H1 (cell line): ENCODE measurements around the gene THRB. TPM values are rescaled to one million over a fixed set of nuclear protein-coding genes. Genes with fewer than 3 reads are reported as not detected.

Source experiments
- CTCF ChIA-PET: fragments of 300-600 bp; sonication (Branson Sonifier 250); formaldehyde crosslinking; loops from one replicate; lab custom pipeline; 2021; ENCODE audit not compliant: partially characterized antibody; lab: Charles Lee
- POLR2A ChIA-PET: fragments of 300-600 bp; sonication (Branson Sonifier 250); formaldehyde crosslinking; loops from one replicate; lab custom pipeline; 2021; ENCODE audit warnings: inconsistent platforms; ENCODE audit not compliant: partially characterized antibody; lab: Charles Lee
- DNase-seq, 2 experiments: peaks; one replicate each; pipeline versions ENCODE4 v3.0.0 to v3.0.0-alpha.2; 2010 to 2022; ENCODE audit warnings: low spot score in 2 of 2, low read depth in 1 of 2, mixed read lengths in 1 of 2
- FAIRE-seq: peaks from 2 replicates; lab custom pipeline; 2011; peaks lifted over from hg19 to GRCh38; lab: Jason Lieb, UNC
- H2AFZ ChIP-seq: 2 replicates; pipeline ENCODE4 v1.8.1; 2012; ENCODE audit warnings: low read length, inconsistent platforms
- H2AK5ac ChIP-seq: 2 replicates; pipeline ENCODE4 v1.6.1; 2013; ENCODE audit warnings: low read depth, low read length
- H2BK120ac ChIP-seq: replicated peaks from 2 replicates; pipeline ENCODE3; 2013; ENCODE audit warnings: low read depth, low read length, inconsistent platforms
- H2BK12ac ChIP-seq: 2 replicates; pipeline ENCODE4 v1.6.1; 2013; ENCODE audit warnings: low read depth, low read length
- H2BK15ac ChIP-seq: 2 replicates; pipeline ENCODE4 v1.6.1; 2013; ENCODE audit warnings: low read length
- H2BK20ac ChIP-seq: 2 replicates; pipeline ENCODE4 v1.6.1; 2013; ENCODE audit warnings: low read length
- H2BK5ac ChIP-seq: 2 replicates; pipeline ENCODE4 v1.6.1; 2013; ENCODE audit warnings: low read depth, low read length
- H3K14ac ChIP-seq: 2 replicates; pipeline ENCODE4 v1.6.1; 2013; ENCODE audit warnings: inconsistent platforms; ENCODE audit not compliant: insufficient read length
- H3K18ac ChIP-seq: 2 replicates; pipeline ENCODE4 v1.6.1; 2013; ENCODE audit warnings: low read length; ENCODE audit errors: extremely low read depth
- H3K23ac ChIP-seq: 2 replicates; pipeline ENCODE4 v1.6.1; 2013; ENCODE audit warnings: inconsistent platforms; ENCODE audit not compliant: insufficient read length
- H3K23me2 ChIP-seq: 2 replicates; pipeline ENCODE4 v1.6.1; 2013; ENCODE audit warnings: low read depth, low read length
- H3K27ac ChIP-seq: 2 replicates; pipeline ENCODE4 v1.6.1; 2011; ENCODE audit warnings: low read depth, low read length, inconsistent platforms
- H3K27me3 ChIP-seq, 4 experiments: replicated peaks in 1 of 4; 1 replicate in 1 of 4; 2 replicates in 3 of 4; pipeline versions ENCODE4 v1.6.1 to v1.8.1; 2011 to 2013; ENCODE audit warnings: low read length in 3 of 4, mild to moderate bottlenecking in 3 of 4, inconsistent platforms in 2 of 4, mixed read lengths in 2 of 4, moderate library complexity in 1 of 4; ENCODE audit not compliant: control insufficient read depth in 3 of 4, insufficient read depth in 3 of 4; ENCODE audit errors: extremely low read depth in 1 of 4
- H3K36me3 ChIP-seq, 4 experiments: 2 replicates each; pipeline versions ENCODE4 v1.6.1 to v1.8.1; 2011 to 2013; ENCODE audit warnings: mild to moderate bottlenecking in 4 of 4, low read length in 3 of 4, moderate library complexity in 2 of 4, control low read depth in 1 of 4, inconsistent platforms in 1 of 4; ENCODE audit not compliant: insufficient read depth in 4 of 4, control insufficient read depth in 2 of 4
- H3K4ac ChIP-seq: replicated peaks from 2 replicates; pipeline ENCODE3; 2013; ENCODE audit warnings: low read length, low read depth, mixed read lengths, inconsistent platforms; ENCODE audit not compliant: insufficient read length
- H3K4me1 ChIP-seq, 4 experiments: replicated peaks in 1 of 4; 1 replicate in 1 of 4; 2 replicates in 3 of 4; pipeline versions ENCODE4 v1.6.1 to v1.8.1; 2011 to 2013; ENCODE audit warnings: low read length in 3 of 4, inconsistent platforms in 2 of 4, mixed read lengths in 1 of 4; ENCODE audit not compliant: insufficient read depth in 4 of 4, control insufficient read depth in 3 of 4
- H3K4me2 ChIP-seq, 2 experiments: 2 replicates each; pipeline versions ENCODE4 v1.6.1 to v1.8.1; 2011 to 2013; ENCODE audit warnings: low read depth in 2 of 2, low read length in 2 of 2, control low read depth in 1 of 2, inconsistent platforms in 1 of 2, mild to moderate bottlenecking in 1 of 2; ENCODE audit not compliant: insufficient read depth in 1 of 2
- H3K4me3 ChIP-seq, 4 experiments: fragments of 200-600, 300-600 bp in 1 of 4; sonication (generic), shearing (Covaris generic), sonication (Bioruptor Twin) in 1 of 4; 2 replicates each; pipeline versions ENCODE4 v1.5.1 to v1.8.1; 2011 to 2016; ENCODE audit warnings: low read length in 4 of 4, low read depth in 3 of 4, control low read depth in 2 of 4, inconsistent platforms in 2 of 4, mild to moderate bottlenecking in 2 of 4, mixed read lengths in 1 of 4, moderate library complexity in 1 of 4; ENCODE audit not compliant: insufficient read depth in 2 of 4; ENCODE audit errors: extremely low read depth in 1 of 4
- H3K56ac ChIP-seq: replicated peaks from 2 replicates; pipeline ENCODE3; 2013; ENCODE audit warnings: low read depth, mild to moderate bottlenecking, mixed read lengths, low read length, inconsistent platforms; ENCODE audit not compliant: insufficient read length
- H3K79me1 ChIP-seq: 2 replicates; pipeline ENCODE4 v1.6.1; 2013; ENCODE audit warnings: low read depth, low read length, control low read depth
- H3K79me2 ChIP-seq, 2 experiments: 2 replicates each; pipeline versions ENCODE4 v1.6.1 to v1.8.1; 2012 to 2013; ENCODE audit warnings: low read length in 2 of 2, mild to moderate bottlenecking in 2 of 2, inconsistent platforms in 1 of 2; ENCODE audit not compliant: insufficient read depth in 2 of 2, control insufficient read depth in 1 of 2
- H3K9ac ChIP-seq, 4 experiments: replicated peaks in 1 of 4; 1 replicate in 1 of 4; 2 replicates in 3 of 4; pipeline versions ENCODE4 v1.6.1 to v1.8.1; 2011 to 2013; ENCODE audit warnings: low read depth in 3 of 4, low read length in 3 of 4, control low read depth in 2 of 4, mild to moderate bottlenecking in 2 of 4, moderate library complexity in 2 of 4, inconsistent platforms in 1 of 4; ENCODE audit errors: extremely low read depth in 1 of 4
- H3K9me3 ChIP-seq, 2 experiments: 2 replicates each; pipeline versions ENCODE4 v1.6.1 to v1.8.1; 2012 to 2013; ENCODE audit warnings: mild to moderate bottlenecking in 2 of 2, moderate library complexity in 2 of 2, control low read depth in 1 of 2, inconsistent platforms in 1 of 2, low read depth in 1 of 2, low read length in 1 of 2, mixed read lengths in 1 of 2; ENCODE audit not compliant: insufficient read depth in 2 of 2
- H4K20me1 ChIP-seq, 2 experiments: replicated peaks in 1 of 2; 2 replicates each; pipeline versions ENCODE3 to v1.8.1; 2011 to 2013; ENCODE audit warnings: inconsistent platforms in 2 of 2, low read length in 2 of 2, mild to moderate bottlenecking in 1 of 2; ENCODE audit not compliant: insufficient read depth in 2 of 2, control insufficient read depth in 1 of 2
- H4K5ac ChIP-seq: 2 replicates; pipeline ENCODE4 v1.6.1; 2013; ENCODE audit warnings: low read length, low read depth, mixed read lengths, inconsistent platforms; ENCODE audit not compliant: insufficient read length
- H4K8ac ChIP-seq: 2 replicates; pipeline ENCODE4 v1.8.0; 2013; ENCODE audit warnings: mild to moderate bottlenecking, moderate library complexity, low read length, inconsistent platforms; ENCODE audit not compliant: insufficient read depth; ENCODE audit errors: extremely low read depth
- H4K91ac ChIP-seq: replicated peaks from 2 replicates; pipeline ENCODE3; 2013; ENCODE audit warnings: low read length, mixed read lengths, inconsistent platforms; ENCODE audit not compliant: insufficient read length
- JUND ChIP-seq: IDR thresholded peaks from 2 replicates; pipeline ENCODE4 v1.6.1; 2011; ENCODE audit warnings: mild to moderate bottlenecking, improper control_type of control experiment, low read length
- SP1 ChIP-seq: IDR thresholded peaks from 2 replicates; pipeline ENCODE4 v1.6.1; 2011; ENCODE audit warnings: low read depth, low read length
- SP4 ChIP-seq: IDR thresholded peaks from 2 replicates; pipeline ENCODE4 v1.6.1; 2012; ENCODE audit warnings: low read length, inconsistent platforms
- TAF7 ChIP-seq: optimal IDR thresholded peaks from 2 replicates; pipeline ENCODE3; 2011; ENCODE audit warnings: low read depth, mild to moderate bottlenecking, inconsistent platforms, low read length, moderate library complexity, borderline replicate concordance
- WGBS, 2 experiments: shearing (Covaris generic) in 1 of 2; methylation state at CpG; one replicate each; pipeline versions ENCODE4 v1.1.6 to v1.1.7; 2013 to 2015; ENCODE audit warnings: low lambda C conversion rate in 2 of 2, mixed read lengths in 2 of 2, inconsistent platforms in 1 of 2, low coverage in 1 of 2, missing lambda C conversion rate in 1 of 2; ENCODE audit not compliant: insufficient replicate concordance in 2 of 2, insufficient coverage in 1 of 2, insufficient read length in 1 of 2; ENCODE audit errors: extremely low coverage in 1 of 2, missing lambda C conversion rate in 1 of 2; 5-methylcytosine and 5-hydroxymethylcytosine counted together
- polyA plus RNA-seq, 7 experiments: library from polyadenylated mRNA; depleted of rRNA in 3 of 7; stranded (reverse) in 5 of 7; unstranded in 2 of 7; fragments of >200 nt in 5 of 7; fragments of 200-250 nt in 2 of 7; gene quantifications; 1 replicate in 5 of 7; 2 replicates in 1 of 7; 4 replicates in 1 of 7; pipeline versions ENCODE4 v1.2.1 to v1.2.3, GENCODE V29; 2011 to 2013; ENCODE audit warnings: missing spikeins in 2 of 7, mixed read lengths in 2 of 7
- total RNA-seq: library from RNA; stranded (reverse); fragmentation: NEBNext Ultra II Directional; extraction: Animal tissue kit (Norgen Biotek cat#: 25700); gene quantifications from 2 replicates; pipeline ENCODE4 v1.2.1, GENCODE V29; 2021
- TF ChIP-seq, protein P1 (sequence below): IDR thresholded peaks from 2 replicates; pipeline ENCODE4 v1.6.1; 2011; ENCODE audit warnings: low read depth, mild to moderate bottlenecking, low read length; ENCODE audit not compliant: insufficient read depth

The THRB gene
- total and polyA plus RNA-seq, 2 of the 8 experiments (the other 6 are each of a cell fraction or from before 2014, with no cell fraction given) = 0.98 to 3.9 TPM

DNA sequence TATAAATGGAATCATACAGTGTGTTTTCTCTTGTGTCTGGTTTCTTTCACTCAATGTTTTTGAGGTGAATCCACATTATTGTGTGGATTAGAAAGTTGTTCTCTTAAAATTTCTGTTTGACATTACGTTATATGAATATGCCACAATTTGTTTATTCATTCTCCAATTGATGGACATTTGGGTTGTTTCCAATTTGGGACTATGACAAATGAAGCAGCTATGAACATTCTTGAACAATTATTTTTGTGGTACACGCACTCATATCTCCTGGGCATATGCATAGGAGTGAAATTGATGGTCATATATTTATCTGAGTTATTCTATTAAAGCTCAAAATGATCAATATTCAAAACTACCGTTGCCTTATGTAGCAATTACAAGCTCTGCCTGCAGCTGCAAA, 5.3 kb upstream of the THRB start:
- H3K9me3 ChIP-seq = no peaks in the 10 kb centered on the region
- H3K36me3 ChIP-seq = no peaks in the 10 kb centered on the region
- no peak overlapping the region for H3K27ac ChIP-seq
- H2AFZ ChIP-seq = no peak overlapping the region
- POLR2A ChIA-PET = no interaction called here
- CTCF ChIA-PET = interaction anchor here (0.5 kb wide), 1 partner anchor 603 kb away, joined by 4 read pairs; no protein-coding TSS in a partner anchor
- DNase-seq (no peak), FAIRE-seq (no peak)
- H2AK5ac ChIP-seq = no peak overlapping the region
- no peak overlapping the region for H4K5ac ChIP-seq
- no peak overlapping the region for H3K14ac ChIP-seq
- no peak overlapping the region for H3K9ac ChIP-seq
- H2BK15ac ChIP-seq = no peak overlapping the region
- H4K8ac ChIP-seq = no peak overlapping the region
- H3K56ac ChIP-seq = no peak overlapping the region
- H3K4ac ChIP-seq = no peak overlapping the region
- H3K27me3 ChIP-seq = peaks cover 0 to 10% (median 3%) of the 10 kb centered on the region in 4 experiments; a peak in 4 of 7 replicates
- H2BK120ac ChIP-seq = no peak overlapping the region
- H3K4me3 ChIP-seq = no peak overlapping the region
- H3K23ac ChIP-seq = no peak overlapping the region
- no peak overlapping the region for H3K18ac ChIP-seq
- H3K23me2 ChIP-seq = peaks cover 1% of the 10 kb centered on the region; the same call in 1 of the 2 replicates
- no peak overlapping the region for H4K91ac ChIP-seq
- no peak overlapping the region for H2BK5ac ChIP-seq
- 95% methylated on average over 3 of the region's 3 CpGs; no CpG with 5 or more reads in 1 of the 2 experiments for WGBS, 2 experiments
- H3K79me2 ChIP-seq = no peaks in the 10 kb centered on the region
- no peak overlapping the region for H3K4me2 ChIP-seq
- no peak overlapping the region for H2BK20ac ChIP-seq
- H3K79me1 ChIP-seq = no peaks in the 10 kb centered on the region
- TF ChIP-seq SP1 = no peak
- TF ChIP-seq TAF7 = no peak
- TF ChIP-seq, protein P1, sequence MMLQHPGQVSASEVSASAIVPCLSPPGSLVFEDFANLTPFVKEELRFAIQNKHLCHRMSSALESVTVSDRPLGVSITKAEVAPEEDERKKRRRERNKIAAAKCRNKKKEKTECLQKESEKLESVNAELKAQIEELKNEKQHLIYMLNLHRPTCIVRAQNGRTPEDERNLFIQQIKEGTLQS = no peak
- TF ChIP-seq SP4 = no peak
- no peak for TF ChIP-seq JUND
- no peaks in the 10 kb centered on the region for H4K20me1 ChIP-seq
- peaks cover 0 to 12% (median 11%) of the 10 kb centered on the region in 4 experiments; a peak in 5 of 7 replicates for H3K4me1 ChIP-seq
- H2BK12ac ChIP-seq = no peak overlapping the region
